HCT116 (cell line): Measurements from ENCODE around the gene BSN. TPM values are rescaled to one million over a fixed set of nuclear protein-coding genes. Genes with fewer than 3 reads are reported as not detected.
A peak's percentile ranks its signal among the peaks of the same experiment; 100 is the strongest.

Experiments used
- ATAC-seq: fragments of 200-7000 bp; cut with Tn5 transposase; 2 replicates; pipeline ENCODE4 v1.9.1; 2020; ENCODE audit warnings: mild to moderate bottlenecking, moderate library complexity
- BruUV-seq: library from RNA; stranded (reverse); fragments of 400-500 nt; replicated peaks from 2 replicates; lab custom pipeline; 2021; lab: Mats Ljungman, UMichigan
- CTCF ChIA-PET: fragments of 300-600 bp; sonication (Branson Sonifier 250); formaldehyde crosslinking; loops from one replicate; lab custom pipeline; 2021; ENCODE audit warnings: antibody characterized with exemption; lab: Charles Lee
- POLR2A ChIA-PET: fragments of 300-600, 350-600 bp; sonication (Branson Sonifier 250); formaldehyde crosslinking; loops from one replicate; lab custom pipeline; 2021; ENCODE audit warnings: antibody characterized with exemption; lab: Charles Lee
- RAD21 ChIA-PET, 2 experiments: fragments of 300-600 bp; sonication (Branson Sonifier 250); formaldehyde crosslinking; loops; one replicate each; lab custom pipeline; 2023; ENCODE audit warnings: low total read pairs in 2 of 2; ENCODE audit not compliant: uncharacterized antibody in 2 of 2, unreplicated experiment in 2 of 2, low non-redundant PET in 1 of 2; lab: Charles Lee
- DNase-seq: peaks from one replicate; pipeline ENCODE4 v3.0.0-alpha.2; 2010; ENCODE audit warnings: low read depth, low spot score
- H2AFZ ChIP-seq: fragments of 200-600 bp; shearing (Covaris generic), sonication (generic); 2 replicates; pipeline ENCODE4 v1.6.1; 2017; ENCODE audit warnings: low read depth, mixed run types, mixed read lengths, antibody characterized with exemption, low read length; ENCODE audit not compliant: poor library complexity, severe bottlenecking
- H3K27ac ChIP-seq: 2 replicates; pipeline ENCODE4 v1.5.1; 2012; ENCODE audit warnings: low read depth, low read length
- H3K27me3 ChIP-seq: fragments of 200-600 bp; sonication (generic); 2 replicates; pipeline ENCODE4 v1.6.1; 2016; ENCODE audit warnings: mixed run types, low read length, mixed read lengths; ENCODE audit not compliant: insufficient read depth
- H3K36me3 ChIP-seq, 2 experiments: fragments of 200-500 bp in 1 of 2; fragments of 200-600 bp in 1 of 2; sonication (Bioruptor generic) in 1 of 2; sonication (generic) in 1 of 2; 2 replicates each; pipeline versions ENCODE4 v1.5.1 to v1.6.1; 2014 to 2016; ENCODE audit warnings: low read length in 2 of 2, inconsistent platforms in 1 of 2, mixed read lengths in 1 of 2, mixed run types in 1 of 2; ENCODE audit not compliant: insufficient read depth in 2 of 2, control insufficient read depth in 1 of 2
- H3K4me1 ChIP-seq, 2 experiments: fragments of 200-600 bp in 1 of 2; sonication (generic) in 1 of 2; 2 replicates each; pipeline versions ENCODE4 v1.5.1 to v1.6.1; 2012 to 2017; ENCODE audit warnings: low read length in 2 of 2, inconsistent platforms in 1 of 2, mild to moderate bottlenecking in 1 of 2, mixed read lengths in 1 of 2, mixed run types in 1 of 2, moderate library complexity in 1 of 2; ENCODE audit not compliant: insufficient read depth in 2 of 2, control insufficient read depth in 1 of 2
- H3K4me2 ChIP-seq: fragments of 200-600 bp; sonication (generic); 2 replicates; pipeline ENCODE4 v1.6.1; 2017; ENCODE audit warnings: mixed run types, low read length, mixed read lengths
- H3K4me3 ChIP-seq, 2 experiments: fragments of 200-600 bp in 1 of 2; sonication (generic) in 1 of 2; replicated peaks in 1 of 2; 2 replicates each; pipeline ENCODE4 v1.5.1; 2011 to 2016; ENCODE audit warnings: low read length in 2 of 2, control low read depth in 1 of 2, low read depth in 1 of 2, mild to moderate bottlenecking in 1 of 2, mixed read lengths in 1 of 2, mixed run types in 1 of 2
- H3K79me2 ChIP-seq: fragments of 200-600 bp; sonication (generic); 2 replicates; pipeline ENCODE4 v1.6.1; 2017; ENCODE audit warnings: mild to moderate bottlenecking, mixed run types, low read length, moderate library complexity, mixed read lengths; ENCODE audit not compliant: insufficient read depth
- H3K9ac ChIP-seq: fragments of 200-600 bp; sonication (generic); 2 replicates; pipeline ENCODE4 v1.6.1; 2016; ENCODE audit warnings: low read length, mixed read lengths
- H3K9me2 ChIP-seq: fragments of 200-600 bp; sonication (generic), shearing (Covaris generic); 2 replicates; pipeline ENCODE4 v1.6.1; 2017; ENCODE audit warnings: mixed run types, mild to moderate bottlenecking, moderate library complexity; ENCODE audit not compliant: insufficient read depth
- H3K9me3 ChIP-seq, 2 experiments: fragments of 200-500 bp in 1 of 2; fragments of 200-600 bp in 1 of 2; sonication (Bioruptor generic) in 1 of 2; sonication (generic) in 1 of 2; 2 replicates each; pipeline ENCODE4 v1.6.1; 2014 to 2017; ENCODE audit warnings: low read length in 2 of 2, mixed read lengths in 2 of 2, inconsistent platforms in 1 of 2, low read depth in 1 of 2, mild to moderate bottlenecking in 1 of 2, mixed run types in 1 of 2, moderate library complexity in 1 of 2; ENCODE audit not compliant: control insufficient read depth in 1 of 2, insufficient read depth in 1 of 2
- H4K20me1 ChIP-seq: fragments of 200-600 bp; sonication (generic), shearing (Covaris generic); 2 replicates; pipeline ENCODE4 v1.6.1; 2017; ENCODE audit warnings: mixed run types, mild to moderate bottlenecking, moderate library complexity; ENCODE audit not compliant: insufficient read depth
- CTCF ChIP-seq, 3 experiments: fragments of 200-600 bp in 1 of 3; sonication (generic) in 1 of 3; IDR thresholded peaks in 2 of 3; conservative IDR thresholded peaks in 1 of 3; 2 replicates each; pipeline ENCODE4 v1.5.1; 2012 to 2017; ENCODE audit warnings: low read depth in 2 of 3, low read length in 2 of 3, antibody characterized with exemption in 1 of 3, borderline replicate concordance in 1 of 3, control low read depth in 1 of 3, mild to moderate bottlenecking in 1 of 3, mixed read lengths in 1 of 3, mixed run types in 1 of 3, moderate library complexity in 1 of 3; ENCODE audit not compliant: insufficient read depth in 1 of 3
- EGR1 ChIP-seq: IDR thresholded peaks from 2 replicates; pipeline ENCODE4 v1.6.1; 2012; ENCODE audit warnings: low read depth
- ELF1 ChIP-seq: IDR thresholded peaks from 2 replicates; pipeline ENCODE4 v1.6.1; 2012; ENCODE audit warnings: low read depth, borderline replicate concordance
- EZH2 ChIP-seq: fragments of 200-600 bp; sonication (generic); IDR thresholded peaks from 2 replicates; pipeline ENCODE4 v1.6.1; 2017; ENCODE audit warnings: antibody characterized with exemption, mixed run types
- JUND ChIP-seq: IDR thresholded peaks from 2 replicates; pipeline ENCODE4 v1.6.1; 2012
- POLR2A ChIP-seq: IDR thresholded peaks from 2 replicates; pipeline ENCODE4 v1.7.0; 2011; ENCODE audit warnings: borderline replicate concordance; ENCODE audit not compliant: insufficient read depth, insufficient read length; ENCODE audit errors: extremely low read depth
- TCF7L2 ChIP-seq: IDR thresholded peaks from 2 replicates; pipeline ENCODE4 v1.7.0; 2011; ENCODE audit warnings: borderline replicate concordance, inconsistent platforms; ENCODE audit not compliant: insufficient read depth, insufficient read length; ENCODE audit errors: extremely low read depth
- YY1 ChIP-seq: IDR thresholded peaks from 2 replicates; pipeline ENCODE4 v1.6.1; 2011; ENCODE audit warnings: low read length, low read depth, moderate library complexity, mild to moderate bottlenecking; ENCODE audit not compliant: insufficient replicate concordance; ENCODE audit errors: extremely low read depth
- ZNF274 ChIP-seq: fragments of 200-500 bp; sonication (Bioruptor generic); IDR thresholded peaks from 2 replicates; pipeline ENCODE4 v1.6.1; 2014; ENCODE audit warnings: mild to moderate bottlenecking, low read depth, low read length, inconsistent platforms
- intact Hi-C: fragments of 100-400 bp; cut with micrococcal nuclease; formaldehyde crosslinking; loops from 2 replicates; pipeline ENCODE4 v1.10.0; 2022
- total RNA-seq: library from RNA; stranded (reverse); gene quantifications from one replicate; pipeline ENCODE4 v1.2.1, GENCODE V29; 2021; ENCODE audit not compliant: unreplicated experiment
- TF ChIP-seq, protein P1 (sequence below): IDR thresholded peaks from 2 replicates; pipeline ENCODE4 v1.6.1; 2012

Gene BSN
- total RNA-seq, 1 experiment from 2014 or later: 1.5 TPM

- Histone ChIP-seq H3K9me3 (no peaks in the 10 kb centered on the region), H3K79me2 (no peaks in the 10 kb centered on the region), H3K9me2 (no peaks in the 10 kb centered on the region), H3K4me2 (peak overlapping the region; percentile 40; the same call in 1 of the 2 replicates), H3K27ac (no peak overlapping the region), H2AFZ (no peak overlapping the region), H3K27me3 (no peaks in the 10 kb centered on the region), H4K20me1 (no peaks in the 10 kb centered on the region), H3K36me3 (no peaks in the 10 kb centered on the region), H3K4me3 (no peak overlapping the region), H3K4me1 (peaks cover 0 to 39% of the 10 kb centered on the region in 2 experiments; a peak in 3 of 4 replicates), H3K9ac (no peak overlapping the region)
- no peak for TF ChIP-seq POLR2A
- peak in 2 of 3 experiments; percentile 54 to 63; a peak in 4 of 6 replicates for TF ChIP-seq CTCF (IDR thresholded peaks at IDR 0.05 in 2 of 3, conservative IDR thresholded peaks at IDR 0.05 in 1 of 3; ENCODE audit: borderline replicate concordance in 1 of 3, insufficient read depth in 1 of 3, low read depth in 2 of 3, low read length in 2 of 3)
- TF ChIP-seq EZH2: no peak
- no peak for TF ChIP-seq YY1
- TF ChIP-seq, protein P1, sequence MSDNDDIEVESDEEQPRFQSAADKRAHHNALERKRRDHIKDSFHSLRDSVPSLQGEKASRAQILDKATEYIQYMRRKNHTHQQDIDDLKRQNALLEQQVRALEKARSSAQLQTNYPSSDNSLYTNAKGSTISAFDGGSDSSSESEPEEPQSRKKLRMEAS: no peak
- TF ChIP-seq ZNF274: no peak
- no TSS peak for BruUV-seq
- intact Hi-C loops: no loop called here
- ChIA-PET POLR2A (no interaction called here), CTCF (no interaction called here), RAD21 (no interaction called here)
- ATAC-seq (peak; percentile 36; the same call in 1 of the 2 replicates), DNase-seq (no peak)
Measured at GRCh38 chr3:49607796-49608195, 53.5 kb downstream of the BSN start.

GRCh38 chr3:49609314-49609713, 55.0 kb downstream of the BSN start:
- RAD21 ChIA-PET: no interaction called here
- BruUV-seq: no TSS peak
- no peak for ATAC-seq
- no peak for TF ChIP-seq EGR1
- no peak for TF ChIP-seq ELF1
- TF ChIP-seq JUND: no peak
- TF ChIP-seq TCF7L2: no peak
- no peak for TF ChIP-seq CTCF (IDR thresholded peaks at IDR 0.05 in 2 of 3, conservative IDR thresholded peaks at IDR 0.05 in 1 of 3; ENCODE audit: borderline replicate concordance in 1 of 3, insufficient read depth in 1 of 3, low read depth in 2 of 3, low read length in 2 of 3)
- TF ChIP-seq, all 23 proteins: peak for 0
- Histone ChIP-seq H3K27ac (no peak overlapping the region), H2AFZ (no peak overlapping the region), H3K9me2 (no peaks in the 10 kb centered on the region), H3K9me3 (no peaks in the 10 kb centered on the region), H3K27me3 (no peaks in the 10 kb centered on the region), H4K20me1 (no peaks in the 10 kb centered on the region), H3K9ac (no peak overlapping the region), H3K4me3 (no peak overlapping the region), H3K4me1 (peaks cover 0 to 24% of the 10 kb centered on the region in 2 experiments; a peak in 2 of 4 replicates), H3K4me2 (no peak overlapping the region), H3K36me3 (no peaks in the 10 kb centered on the region), H3K79me2 (no peaks in the 10 kb centered on the region)
- intact Hi-C loops: no loop called here
- ChIA-PET POLR2A (no interaction called here), CTCF (no interaction called here)
- no peak for DNase-seq
